Measurements from ENCODE around the gene DACH1. TPM values are rescaled to one million over a fixed set of nuclear protein-coding genes. Genes with fewer than 3 reads are reported as not detected.
A peak's percentile ranks its signal among the peaks of the same experiment; 100 is the strongest.
"Not testable (repeated sequence)": the region's sequence is repeated elsewhere in the genome, so short reads cannot be mapped to it uniquely, and the experiment has no call there.

Gene DACH1
- total RNA-seq: 10 to 100 TPM in 6 of 8 experiments, 1 to 10 TPM in 1, under 1 TPM in 1; 0.20 to 74.1 (median 38.8) TPM

DNA sequence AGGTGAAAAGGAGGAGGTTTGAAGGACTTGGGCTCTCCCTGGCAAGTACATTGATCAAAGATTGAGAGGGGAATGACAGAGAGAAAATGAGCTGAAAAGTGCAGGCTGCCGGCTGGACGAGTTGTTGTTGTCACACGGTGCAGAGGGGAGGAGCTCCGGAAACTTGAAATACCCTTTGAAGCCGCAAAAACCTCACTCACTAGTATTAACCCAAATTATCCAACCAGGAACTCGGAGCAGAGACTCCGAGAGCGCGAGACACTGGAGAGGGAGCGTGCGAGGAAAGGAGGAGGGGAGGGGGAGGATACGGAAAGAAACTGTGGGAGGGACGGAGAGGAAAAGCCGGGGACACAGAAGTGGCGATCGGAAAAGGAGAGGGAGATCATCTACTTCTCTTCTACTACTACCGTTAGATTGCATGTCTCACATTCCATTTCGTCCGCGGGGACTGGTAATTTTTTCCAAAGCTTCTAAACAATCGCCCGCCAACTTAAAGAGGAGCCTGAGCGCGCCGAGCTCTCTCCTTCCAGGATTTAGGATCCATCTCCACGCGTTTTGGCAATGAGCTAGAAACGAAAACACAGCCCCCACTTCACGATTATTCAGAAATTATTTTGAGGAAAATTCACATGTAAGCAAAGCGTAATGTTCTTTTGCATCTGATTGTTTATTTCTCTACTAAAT is at the start of gene DACH1:
DACH1 (minus strand) TSS at position 74 of the 684 bp plus-strand sequence.
- peak within 1 kb of the TSS; percentile 86 to 96 for H3K27ac ChIP-seq
- peak within 1 kb of the TSS; percentile 86 to 100 (median 92) for H3K4me3 ChIP-seq
- peak; percentile 49 to 86 (median 70) for ATAC-seq (replicated peaks in 6 of 8)
- in situ Hi-C loops (cut with MboI; ENCODE audit: low pct_unique_long_range_greater_than_20kb in 2 of 9, low sequenced_read_pairs in 9 of 9, unreplicated experiment in 9 of 9): loop anchor here in 2 of 9 experiments (25.0 kb wide), 2 partner anchors 255 to 555 kb away; no protein-coding TSS in a partner anchor
- peaks cover 14 to 40% of the 10 kb centered on the region in 2 donors for H3K4me1 ChIP-seq (replicated peaks in 1 of 2)
- WGBS, 10 experiments: 0 to 3% (median 0%) methylated on average over 1 to 19 of the region's 30 CpGs; no CpG with 5 or more reads in 2 of the 10 experiments

DNA sequence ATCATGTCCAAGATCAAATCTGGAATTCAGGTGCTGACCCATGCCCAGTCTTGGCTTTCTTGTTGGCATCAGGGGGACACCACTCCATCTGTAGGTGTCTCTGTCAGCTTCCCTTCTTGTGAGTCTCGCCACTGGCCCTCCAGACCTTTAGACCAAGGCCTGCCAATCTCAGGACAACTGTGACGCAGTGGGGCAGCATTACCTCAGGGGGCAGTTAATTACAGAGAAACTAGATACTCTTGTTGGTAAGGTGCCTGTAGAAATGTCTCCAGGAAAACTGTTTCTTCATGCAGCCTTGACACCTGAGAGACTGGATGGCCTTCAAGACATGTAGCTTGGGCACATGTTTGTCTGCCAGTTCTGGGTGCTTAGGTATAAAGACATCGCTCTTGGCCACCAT is 46.7 kb upstream of the DACH1 start:
- in situ Hi-C loops (cut with MboI; ENCODE audit: low pct_unique_long_range_greater_than_20kb in 2 of 9, low sequenced_read_pairs in 9 of 9, unreplicated experiment in 9 of 9): no loop called here
- Histone ChIP-seq H3K4me3 (no peak overlapping the region), H3K27ac (no peak overlapping the region), H3K4me1 (replicated peaks in 1 of 2) (no peaks in the 10 kb centered on the region)
- no peak for ATAC-seq (replicated peaks in 6 of 8)
- WGBS, 10 experiments: 0 to 100% (median 79%) methylated on average over 1 to 3 of the region's 3 CpGs; no CpG with 5 or more reads in 2 of the 10 experiments

DNA sequence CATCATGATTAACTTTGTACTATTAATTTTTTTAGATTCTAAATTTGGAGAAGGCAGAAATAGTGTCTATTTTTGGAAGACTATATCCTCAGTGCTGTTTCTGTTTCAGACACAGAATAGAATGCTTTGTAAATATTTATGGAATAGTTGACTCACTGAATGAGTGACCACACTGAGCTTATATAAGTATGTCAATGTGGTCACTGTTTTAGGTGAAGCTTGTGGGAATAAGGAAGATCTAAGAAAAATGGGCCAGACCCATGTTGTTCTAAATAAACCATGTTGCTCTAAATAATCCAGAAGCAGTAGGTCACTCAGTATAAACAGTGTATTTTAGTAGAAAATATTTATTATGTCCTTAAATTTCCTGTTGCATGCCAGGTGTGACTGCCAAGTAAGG is 45.5 kb upstream of the DACH1 start:
- Histone ChIP-seq H3K4me3 (no peak overlapping the region), H3K4me1 (replicated peaks in 1 of 2) (no peaks in the 10 kb centered on the region), H3K27ac (no peak overlapping the region)
- no peak for ATAC-seq (replicated peaks in 6 of 8)
- in situ Hi-C loops (cut with MboI; ENCODE audit: low pct_unique_long_range_greater_than_20kb in 2 of 9, low sequenced_read_pairs in 9 of 9, unreplicated experiment in 9 of 9): no loop called here

DNA sequence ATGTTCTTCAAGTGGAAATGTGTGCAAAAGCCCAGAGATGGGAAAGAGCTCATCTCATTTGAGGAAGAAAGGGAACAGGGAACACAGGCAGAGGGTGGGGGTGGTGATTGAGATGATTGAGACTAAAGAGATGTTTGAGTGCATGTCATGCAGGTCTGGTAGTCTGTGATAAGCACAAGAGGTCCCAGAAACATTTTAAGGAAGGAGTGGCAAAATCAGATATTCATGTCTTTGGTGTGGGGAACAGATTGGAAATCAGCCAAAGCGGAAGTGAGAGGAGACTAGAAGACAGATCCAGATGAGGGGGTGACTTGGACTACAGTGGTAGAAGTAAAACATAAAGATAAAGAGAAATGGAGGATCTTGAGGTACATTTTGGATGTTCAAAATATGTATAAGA is 39.4 kb upstream of the DACH1 start:
- 6 to 100% (median 90%) methylated on average over 1 of the region's 1 CpG; no CpG with 5 or more reads in 2 of the 10 experiments for WGBS, 10 experiments
- ATAC-seq (replicated peaks in 6 of 8): no peak
- in situ Hi-C loops (cut with MboI; ENCODE audit: low pct_unique_long_range_greater_than_20kb in 2 of 9, low sequenced_read_pairs in 9 of 9, unreplicated experiment in 9 of 9): no loop called here

DNA sequence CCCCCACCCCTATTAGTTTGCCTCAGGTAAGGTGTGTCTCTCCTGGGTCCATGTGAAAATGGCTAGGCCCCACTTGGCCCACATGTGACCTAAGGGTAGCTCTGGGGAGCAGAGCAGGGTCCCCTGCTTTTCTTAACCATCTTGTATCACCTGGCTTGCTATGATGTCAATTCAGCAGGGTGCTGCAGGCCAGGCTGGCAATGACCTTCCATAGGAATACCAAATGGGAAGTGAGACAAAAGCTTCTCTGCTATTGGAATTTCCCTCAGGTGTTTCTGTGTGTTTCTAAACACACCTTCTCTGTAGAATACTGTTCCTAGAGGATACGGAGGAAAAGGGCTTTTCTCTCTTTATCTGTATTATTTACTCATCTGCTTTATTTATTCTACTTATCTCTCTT is 35.7 kb upstream of the DACH1 start:
- in situ Hi-C loops (cut with MboI; ENCODE audit: low pct_unique_long_range_greater_than_20kb in 2 of 9, low sequenced_read_pairs in 9 of 9, unreplicated experiment in 9 of 9): no loop called here
- Histone ChIP-seq H3K4me1 (replicated peaks in 1 of 2) (no peaks in the 10 kb centered on the region), H3K27ac (no peak overlapping the region), H3K4me3 (no peak overlapping the region)
- ATAC-seq (replicated peaks in 6 of 8): no peak
- 80 to 83% (median 80%) methylated on average over 1 of the region's 1 CpG; no CpG with 5 or more reads in 7 of the 10 experiments for WGBS, 10 experiments

More for the DNA sequence above, 39.4 kb upstream of the DACH1 start:
- no peak overlapping the region for H3K27ac ChIP-seq
- H3K4me3 ChIP-seq: no peak overlapping the region
- H3K4me1 ChIP-seq (replicated peaks in 1 of 2): no peaks in the 10 kb centered on the region

DNA sequence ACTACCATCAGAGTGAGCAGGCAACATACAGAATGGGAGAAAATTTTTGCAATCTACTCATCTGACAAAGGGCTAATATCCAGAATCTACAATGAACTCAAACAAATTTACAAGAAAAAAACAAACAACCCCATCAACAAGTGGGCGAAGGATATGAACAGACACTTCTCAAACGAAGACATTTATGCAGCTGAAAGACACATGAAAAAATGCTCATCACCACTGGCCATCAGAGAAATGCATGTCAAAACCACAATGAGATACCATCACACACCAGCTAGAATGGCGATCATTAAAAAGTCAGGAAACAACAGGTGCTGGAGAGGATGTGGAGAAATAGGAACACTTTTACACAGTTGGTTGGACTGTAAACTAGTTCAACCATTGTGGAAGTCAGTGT is 26.5 kb upstream of the DACH1 start:
- not testable (repeated sequence) for H3K4me1 ChIP-seq (replicated peaks in 1 of 2); ATAC-seq (replicated peaks in 6 of 8); H3K27ac ChIP-seq; H3K4me3 ChIP-seq
- in situ Hi-C loops (cut with MboI; ENCODE audit: low pct_unique_long_range_greater_than_20kb in 2 of 9, low sequenced_read_pairs in 9 of 9, unreplicated experiment in 9 of 9): loop anchor here in 1 of 9 experiments (25.0 kb wide), 1 partner anchor 581 kb away; no protein-coding TSS in a partner anchor
- WGBS, 10 experiments: 25 to 100% methylated on average over 1 of the region's 3 CpGs; no CpG with 5 or more reads in 8 of the 10 experiments

DNA sequence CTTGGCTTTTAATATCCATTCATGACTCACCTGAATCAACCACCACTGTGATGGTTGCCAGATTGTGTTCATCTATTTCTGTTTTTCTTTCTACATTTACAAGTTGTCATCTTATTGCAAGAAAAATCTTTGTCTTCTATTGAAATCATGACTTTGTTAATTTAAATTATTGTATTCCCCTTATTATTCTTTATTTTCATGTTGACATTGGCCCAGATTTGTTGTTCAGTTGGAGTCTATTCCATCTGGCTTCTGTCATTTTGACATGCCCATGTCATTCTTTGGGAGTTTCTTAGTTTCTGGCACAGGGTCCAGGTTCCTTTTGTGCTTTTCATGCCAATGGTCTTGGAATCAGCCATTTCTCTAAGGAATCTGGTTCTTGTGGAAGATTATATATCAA is 19.9 kb upstream of the DACH1 start:
- H3K4me1 ChIP-seq (replicated peaks in 1 of 2): no peaks in the 10 kb centered on the region
- in situ Hi-C loops (cut with MboI; ENCODE audit: low pct_unique_long_range_greater_than_20kb in 2 of 9, low sequenced_read_pairs in 9 of 9, unreplicated experiment in 9 of 9): loop anchor here in 1 of 9 experiments (25.0 kb wide), 1 partner anchor 575 kb away; no protein-coding TSS in a partner anchor
- ATAC-seq (replicated peaks in 6 of 8): no peak
- no peak overlapping the region for H3K4me3 ChIP-seq
- no peak overlapping the region for H3K27ac ChIP-seq

DNA sequence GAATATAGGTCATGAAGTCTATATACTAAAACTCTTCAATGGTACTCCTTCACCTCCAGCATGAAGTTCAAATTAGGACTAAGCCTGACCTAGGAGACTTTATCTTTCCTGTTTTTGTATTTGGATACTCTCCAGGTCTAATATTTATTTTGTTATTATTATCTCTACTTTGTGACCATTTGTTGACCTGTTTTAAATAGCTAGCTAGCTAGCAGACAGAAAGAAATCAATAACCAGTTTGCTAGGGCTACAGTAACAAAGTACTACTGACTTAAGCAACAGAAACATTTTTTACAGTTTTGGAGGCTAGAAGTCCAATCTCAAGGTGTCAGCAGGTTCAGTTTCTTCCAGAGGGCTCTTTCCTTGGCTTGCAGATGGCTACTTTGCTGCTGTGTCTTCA is 15.1 kb upstream of the DACH1 start:
- Histone ChIP-seq H3K4me1 (replicated peaks in 1 of 2) (peaks cover 6 to 9% of the 10 kb centered on the region in 2 donors), H3K27ac (no peak overlapping the region), H3K4me3 (no peak overlapping the region)
- ATAC-seq (replicated peaks in 6 of 8): no peak
- in situ Hi-C loops (cut with MboI; ENCODE audit: low pct_unique_long_range_greater_than_20kb in 2 of 9, low sequenced_read_pairs in 9 of 9, unreplicated experiment in 9 of 9): loop anchor here in 1 of 9 experiments (25.0 kb wide), 1 partner anchor 570 kb away; no protein-coding TSS in a partner anchor

DNA sequence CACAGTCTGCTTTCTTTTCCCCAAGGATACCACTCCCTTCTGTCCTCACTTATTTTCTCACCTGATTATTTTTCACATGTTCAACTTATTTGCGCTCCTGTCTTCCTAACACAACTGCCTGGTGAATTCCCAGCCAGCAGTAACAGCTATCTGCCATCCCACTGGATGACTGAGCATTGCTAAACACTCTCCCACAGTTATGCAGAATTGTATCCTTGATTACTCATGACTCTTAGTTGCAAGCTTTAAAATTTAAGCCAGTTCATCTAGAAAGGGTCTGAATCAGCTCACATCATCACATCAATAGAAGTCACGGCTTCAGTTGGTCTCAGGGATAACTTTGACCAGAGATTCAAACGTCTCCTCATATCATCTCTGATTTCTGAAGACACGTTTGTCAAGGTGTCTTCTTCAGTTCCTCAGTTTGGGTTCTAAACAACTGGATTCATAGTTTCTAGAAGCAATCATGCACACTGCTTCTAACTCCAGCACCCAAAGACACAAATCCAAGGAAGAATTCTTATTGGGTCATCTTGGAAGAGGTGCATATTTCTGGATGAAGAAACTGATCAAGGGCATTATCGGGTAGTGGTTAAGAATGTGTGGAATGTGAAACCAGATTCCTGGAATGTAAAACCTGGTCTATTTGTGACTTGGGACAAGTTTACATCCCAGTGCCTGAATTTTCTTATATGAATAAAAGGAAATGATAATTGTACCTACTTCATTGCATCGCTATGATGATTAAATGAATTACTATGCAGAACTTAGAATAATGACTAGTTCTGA is 13.9 kb upstream of the DACH1 start:
- H3K4me1 ChIP-seq (replicated peaks in 1 of 2): peaks cover 6 to 9% of the 10 kb centered on the region in 2 donors
- in situ Hi-C loops (cut with MboI; ENCODE audit: low pct_unique_long_range_greater_than_20kb in 2 of 9, low sequenced_read_pairs in 9 of 9, unreplicated experiment in 9 of 9): loop anchor here in 1 of 9 experiments (25.0 kb wide), 1 partner anchor 569 kb away; no protein-coding TSS in a partner anchor
- H3K4me3 ChIP-seq: no peak overlapping the region
- ATAC-seq (replicated peaks in 6 of 8): peak in 1 of 8 experiments; percentile 40
- WGBS, 10 experiments: 19 to 92% (median 67%) methylated on average over 2 to 6 of the region's 6 CpGs
- no peak overlapping the region for H3K27ac ChIP-seq

DNA sequence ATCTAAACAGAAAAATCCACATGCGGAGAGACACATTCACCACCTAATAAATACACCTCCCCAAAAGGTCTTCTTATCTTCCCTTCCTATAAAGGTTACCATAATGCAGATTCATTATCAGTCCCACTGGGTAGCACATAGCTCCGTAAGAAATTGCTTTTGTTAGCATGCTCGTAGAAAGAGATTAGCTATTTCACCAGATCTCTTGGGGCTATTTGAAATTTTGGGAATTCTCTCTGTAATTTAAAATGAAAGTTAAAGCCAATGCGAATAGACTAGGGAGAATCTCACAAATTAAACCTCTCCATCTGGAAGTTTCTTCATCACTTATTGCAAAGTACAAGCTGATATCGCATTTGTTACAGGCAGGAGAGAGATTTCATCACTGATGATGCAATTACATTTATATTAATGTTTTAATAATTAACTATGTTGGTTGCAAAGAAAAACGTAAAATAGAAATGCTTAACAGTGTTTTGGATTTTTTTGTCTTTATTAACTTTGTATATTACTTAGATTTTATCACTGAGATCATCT is 12.9 kb upstream of the DACH1 start:
- Histone ChIP-seq H3K4me3 (no peak overlapping the region), H3K4me1 (replicated peaks in 1 of 2) (peaks cover 6 to 9% of the 10 kb centered on the region in 2 donors), H3K27ac (no peak overlapping the region)
- in situ Hi-C loops (cut with MboI; ENCODE audit: low pct_unique_long_range_greater_than_20kb in 2 of 9, low sequenced_read_pairs in 9 of 9, unreplicated experiment in 9 of 9): loop anchor here in 1 of 9 experiments (25.0 kb wide), 1 partner anchor 568 kb away; no protein-coding TSS in a partner anchor
- ATAC-seq (replicated peaks in 6 of 8): no peak
- 16 to 100% (median 80%) methylated on average over 2 to 6 of the region's 6 CpGs for WGBS, 10 experiments

DNA sequence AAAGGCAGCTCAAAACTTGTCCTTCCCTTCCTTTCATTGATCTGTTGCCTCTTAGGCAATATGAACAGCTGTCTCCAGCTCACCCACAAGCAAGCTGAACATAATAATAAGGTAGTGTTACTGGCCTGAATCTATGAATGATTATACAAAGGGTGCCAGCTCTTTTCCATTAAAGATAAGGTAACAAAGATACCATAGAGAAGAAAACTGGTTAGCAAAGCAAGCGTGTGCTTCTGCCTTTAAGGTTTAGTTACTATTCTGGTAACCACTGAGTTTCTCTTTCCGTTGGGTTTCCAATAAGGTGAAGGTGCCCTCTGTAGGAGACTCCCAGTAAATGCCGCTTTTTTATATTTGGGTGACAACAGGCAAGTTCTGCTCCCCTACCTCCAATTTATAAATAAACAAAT is 12.1 kb upstream of the DACH1 start:
- Histone ChIP-seq H3K4me3 (no peak overlapping the region), H3K27ac (no peak overlapping the region), H3K4me1 (replicated peaks in 1 of 2) (peaks cover 6 to 15% of the 10 kb centered on the region in 2 donors)
- ATAC-seq (replicated peaks in 6 of 8): peak in 6 of 8 experiments; percentile 63 to 82 (median 72)
- in situ Hi-C loops (cut with MboI; ENCODE audit: low pct_unique_long_range_greater_than_20kb in 2 of 9, low sequenced_read_pairs in 9 of 9, unreplicated experiment in 9 of 9): loop anchor here in 1 of 9 experiments (25.0 kb wide), 1 partner anchor 567 kb away; no protein-coding TSS in a partner anchor
- 0 to 38% (median 11%) methylated on average over 1 to 3 of the region's 3 CpGs; no CpG with 5 or more reads in 1 of the 10 experiments for WGBS, 10 experiments

DNA sequence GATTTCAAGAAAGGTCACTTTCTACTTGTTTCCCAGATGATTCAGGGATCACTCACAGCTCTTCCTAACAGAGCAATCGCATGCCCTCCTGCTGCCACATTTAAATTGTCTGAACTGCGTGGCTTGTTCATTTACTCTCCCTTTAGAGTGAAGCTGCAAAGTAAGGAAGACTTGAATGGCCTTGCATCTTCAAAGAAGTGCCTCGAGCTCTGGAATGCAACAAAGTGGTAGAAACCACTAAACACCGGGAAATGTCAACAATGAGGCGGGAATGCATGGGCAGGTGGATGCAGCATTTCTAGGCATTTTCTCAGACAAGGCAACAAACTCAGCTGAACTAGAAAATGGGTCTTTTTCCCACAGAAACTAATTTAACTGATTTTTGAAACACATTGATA is 10.3 kb upstream of the DACH1 start:
- ATAC-seq (replicated peaks in 6 of 8): peak in 2 of 8 experiments; percentile 35 to 54
- WGBS, 10 experiments: 0 to 100% (median 44%) methylated on average over 1 to 5 of the region's 5 CpGs
- in situ Hi-C loops (cut with MboI; ENCODE audit: low pct_unique_long_range_greater_than_20kb in 2 of 9, low sequenced_read_pairs in 9 of 9, unreplicated experiment in 9 of 9): loop anchor here in 1 of 9 experiments (25.0 kb wide), 1 partner anchor 565 kb away; no protein-coding TSS in a partner anchor
- Histone ChIP-seq H3K4me1 (replicated peaks in 1 of 2) (peaks cover 6 to 30% of the 10 kb centered on the region in 2 donors), H3K27ac (no peak overlapping the region), H3K4me3 (no peak overlapping the region)
